SK-N-SH (cell line): ENCODE results near the gene NTM.

Experiments
- CTCF ChIP-seq: fragments of 200-600 bp; sonication (generic); IDR thresholded peaks from 2 replicates; pipeline ENCODE4 v1.6.1; 2017; ENCODE audit warnings: antibody characterized with exemption, mild to moderate bottlenecking, moderate library complexity
- EP300 ChIP-seq, 2 experiments: IDR thresholded peaks; 2 replicates each; pipeline versions ENCODE4 v1.4.0 to v1.6.1; 2012; ENCODE audit warnings: borderline replicate concordance in 1 of 2, low read depth in 1 of 2, low read length in 1 of 2
- JUND ChIP-seq: IDR thresholded peaks from 2 replicates; pipeline ENCODE4 v1.4.0; 2012
- MAX ChIP-seq: IDR thresholded peaks from 2 replicates; pipeline ENCODE4 v1.4.0; 2012; ENCODE audit warnings: low read depth
- MEF2A ChIP-seq: IDR thresholded peaks from 2 replicates; pipeline ENCODE4 v1.4.0; 2012; ENCODE audit warnings: low read depth, borderline replicate concordance
- PBX3 ChIP-seq: IDR thresholded peaks from 2 replicates; pipeline ENCODE4; 2012
- RFX5 ChIP-seq: IDR thresholded peaks from 2 replicates; pipeline ENCODE4 v1.6.1; 2012; ENCODE audit warnings: mild to moderate bottlenecking, improper control_type of control experiment, low read length
- SMC3 ChIP-seq: IDR thresholded peaks from 2 replicates; pipeline ENCODE4 v1.6.1; 2012; ENCODE audit warnings: low read depth, low read length, improper control_type of control experiment
- TCF12 ChIP-seq: IDR thresholded peaks from 2 replicates; pipeline ENCODE4 v1.4.0; 2012

GRCh38 chr11:132039521-132039920, 669.1 kb downstream of the NTM start:
- TF ChIP-seq TCF12 (no peak), CTCF (no peak), EP300 (IDR thresholded peaks at IDR 0.05; ENCODE audit: borderline replicate concordance in 1 of 2, low read depth in 1 of 2, low read length in 1 of 2) (no peak), RFX5 (no peak), MEF2A (no peak), MAX (no peak), JUND (no peak), SMC3 (no peak), PBX3 (no peak)
